ENCODE measurements around the gene THAP3.

GRCh38 chr1:6672558-6672957 lies 47.9 kb downstream of the THAP3 start:
- TF ChIP-seq, protein P1, sequence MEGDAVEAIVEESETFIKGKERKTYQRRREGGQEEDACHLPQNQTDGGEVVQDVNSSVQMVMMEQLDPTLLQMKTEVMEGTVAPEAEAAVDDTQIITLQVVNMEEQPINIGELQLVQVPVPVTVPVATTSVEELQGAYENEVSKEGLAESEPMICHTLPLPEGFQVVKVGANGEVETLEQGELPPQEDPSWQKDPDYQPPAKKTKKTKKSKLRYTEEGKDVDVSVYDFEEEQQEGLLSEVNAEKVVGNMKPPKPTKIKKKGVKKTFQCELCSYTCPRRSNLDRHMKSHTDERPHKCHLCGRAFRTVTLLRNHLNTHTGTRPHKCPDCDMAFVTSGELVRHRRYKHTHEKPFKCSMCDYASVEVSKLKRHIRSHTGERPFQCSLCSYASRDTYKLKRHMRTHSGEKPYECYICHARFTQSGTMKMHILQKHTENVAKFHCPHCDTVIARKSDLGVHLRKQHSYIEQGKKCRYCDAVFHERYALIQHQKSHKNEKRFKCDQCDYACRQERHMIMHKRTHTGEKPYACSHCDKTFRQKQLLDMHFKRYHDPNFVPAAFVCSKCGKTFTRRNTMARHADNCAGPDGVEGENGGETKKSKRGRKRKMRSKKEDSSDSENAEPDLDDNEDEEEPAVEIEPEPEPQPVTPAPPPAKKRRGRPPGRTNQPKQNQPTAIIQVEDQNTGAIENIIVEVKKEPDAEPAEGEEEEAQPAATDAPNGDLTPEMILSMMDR (IDR thresholded peaks at IDR 0.05): no peak
- TF ChIP-seq EZH2 (IDR thresholded peaks at IDR 0.05): no peak
